ENCODE measurements around the gene CXCR3.

CXCR3 gene

DNA sequence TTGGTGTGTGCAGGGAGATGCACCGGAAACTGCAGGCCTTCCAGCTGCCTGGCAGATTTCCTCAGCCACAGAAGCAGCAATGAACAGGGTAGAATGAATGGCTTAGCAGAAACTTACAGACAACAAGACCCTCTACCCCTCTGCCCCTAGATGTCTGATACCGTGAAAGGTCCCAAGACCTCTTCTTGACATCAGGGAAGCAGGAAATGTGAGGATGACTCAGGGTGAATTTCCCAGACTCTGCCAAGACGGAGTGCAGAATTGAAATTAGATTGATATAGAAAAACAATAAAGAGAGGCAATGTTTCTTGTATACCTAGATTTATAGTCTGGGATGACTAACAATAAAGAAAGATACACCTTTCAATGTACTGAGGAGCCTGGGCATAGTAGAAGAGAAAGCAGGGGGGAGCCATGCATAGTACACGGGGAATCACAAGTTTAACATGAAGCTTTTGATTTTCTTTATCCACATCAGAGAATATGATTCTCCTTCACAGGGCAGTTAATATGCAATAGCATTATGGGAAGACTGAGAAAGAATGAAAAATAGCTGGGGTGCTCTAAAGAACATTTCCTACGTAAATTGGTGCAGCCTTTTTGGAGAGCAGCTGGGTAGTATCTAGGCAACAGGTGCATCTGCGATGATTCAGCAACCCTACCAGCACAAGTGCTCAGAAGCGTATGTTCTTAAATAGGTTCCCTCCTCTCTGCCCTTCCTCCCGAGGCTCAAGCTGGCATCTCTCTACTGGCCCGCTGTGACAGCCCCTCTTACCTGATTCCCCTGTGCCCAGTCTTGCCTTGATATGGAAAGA is 18.3 kb upstream of the CXCR3 start:
- DNase-seq (ENCODE audit: extremely low spot score) = no peak
- ChIA-PET POLR2A (no interaction called here), CTCF (interaction anchor here (0.7 kb wide), 1 partner anchor 15 kb away, joined by 4 read pairs; no protein-coding TSS in a partner anchor)
- no peak for TF ChIP-seq TARDBP (IDR thresholded peaks at IDR 0.05)
- TF ChIP-seq FOXK2 (IDR thresholded peaks at IDR 0.05) = no peak
- TF ChIP-seq L3MBTL2 (conservative IDR thresholded peaks at IDR 0.05) = no peak
- no peak for TF ChIP-seq SP1 (IDR thresholded peaks at IDR 0.05)
- no peak for TF ChIP-seq SUZ12 (IDR thresholded peaks at IDR 0.05)
- TF ChIP-seq FOXA1 (IDR thresholded peaks at IDR 0.05) = no peak
- TF ChIP-seq CTBP1 (IDR thresholded peaks at IDR 0.05; ENCODE audit: borderline replicate concordance) = no peak
- no peak for TF ChIP-seq NFRKB (IDR thresholded peaks at IDR 0.05)

GRCh38 chrX:71634366-71634765 is 16.1 kb upstream of the CXCR3 start:
- ChIA-PET CTCF (no interaction called here), POLR2A (no interaction called here)
- TF ChIP-seq L3MBTL2 (conservative IDR thresholded peaks at IDR 0.05) = no peak
- TF ChIP-seq FOXK2 (IDR thresholded peaks at IDR 0.05) = no peak
- TF ChIP-seq BHLHE40 (IDR thresholded peaks at IDR 0.05; ENCODE audit: borderline replicate concordance) = no peak
- TF ChIP-seq SP1 (IDR thresholded peaks at IDR 0.05) = no peak
- no peak for DNase-seq (ENCODE audit: extremely low spot score)

DNA sequence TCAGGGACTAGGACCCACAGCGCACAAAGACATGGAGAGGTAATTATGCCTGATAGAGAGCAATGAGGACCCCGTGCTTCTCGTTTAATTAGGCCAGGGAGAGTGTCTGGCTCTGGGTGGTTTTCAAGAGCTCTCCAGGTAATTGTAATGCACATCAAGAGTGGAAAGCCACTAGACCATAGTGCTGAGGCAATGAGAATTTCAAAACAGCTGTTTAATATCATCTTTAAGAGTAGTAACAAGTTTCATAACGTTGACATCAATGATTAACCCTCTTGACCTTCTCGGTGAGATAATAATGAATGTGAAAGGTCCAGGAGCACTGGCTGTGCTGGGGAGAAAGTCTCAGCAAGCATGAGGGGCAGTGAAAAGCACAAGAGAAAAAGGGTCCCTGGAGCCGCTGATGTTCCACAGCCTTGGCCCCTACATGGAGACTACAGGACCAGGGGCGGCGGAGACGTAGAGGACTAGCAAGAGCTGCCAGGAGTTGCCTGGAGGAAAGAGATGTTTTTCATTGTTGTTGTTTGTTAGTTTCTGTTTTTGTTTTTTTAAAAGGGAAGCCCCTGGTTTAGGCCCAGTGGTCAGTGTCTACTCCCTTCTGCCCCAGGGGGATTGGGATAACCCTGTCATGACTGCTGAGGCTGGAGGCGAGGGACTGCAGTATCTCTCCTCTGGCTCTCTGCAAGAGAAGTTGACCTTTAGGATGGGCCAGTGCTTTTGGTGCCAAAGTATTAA is 14.8 kb upstream of the CXCR3 start:
- DNase-seq (ENCODE audit: extremely low spot score) = no peak
- TF ChIP-seq FOXA1 (IDR thresholded peaks at IDR 0.05) = no peak
- TF ChIP-seq BHLHE40 (IDR thresholded peaks at IDR 0.05; ENCODE audit: borderline replicate concordance) = no peak
- no peak for TF ChIP-seq NFRKB (IDR thresholded peaks at IDR 0.05)
- TF ChIP-seq CTBP1 (IDR thresholded peaks at IDR 0.05; ENCODE audit: borderline replicate concordance) = no peak
- no peak for TF ChIP-seq HDGF (IDR thresholded peaks at IDR 0.05; ENCODE audit: borderline replicate concordance)
- TF ChIP-seq ELF4 (IDR thresholded peaks at IDR 0.05) = no peak
- TF ChIP-seq ARNT (IDR thresholded peaks at IDR 0.05) = no peak
- TF ChIP-seq LEF1 (IDR thresholded peaks at IDR 0.05; ENCODE audit: borderline replicate concordance) = no peak
- ChIA-PET CTCF (interaction anchor here (0.6 kb wide), 1 partner anchor 387 kb away, joined by 4 read pairs; no protein-coding TSS in a partner anchor), POLR2A (no interaction called here)

DNA sequence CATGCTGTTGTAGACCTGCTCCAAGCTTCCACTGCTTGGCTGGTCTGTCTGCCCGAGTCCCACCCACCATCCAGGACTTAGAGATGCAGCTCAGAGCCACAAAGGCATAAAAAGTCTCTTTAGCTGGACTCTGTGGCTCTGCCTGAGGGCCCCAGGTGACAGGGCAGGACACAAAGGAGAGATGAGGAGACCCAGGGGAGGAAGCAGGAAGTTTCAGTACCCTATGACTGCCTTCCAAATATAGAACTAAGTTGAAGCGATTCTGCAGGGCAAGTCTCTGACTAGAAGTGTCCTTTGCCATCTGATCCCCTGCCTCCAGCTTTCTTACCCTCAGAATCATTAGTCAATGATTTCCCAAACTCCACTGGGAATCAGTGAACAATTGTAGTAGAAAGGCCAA is 11.2 kb upstream of the CXCR3 start:
- CTCF ChIA-PET = no interaction called here
- TF ChIP-seq FOXM1 (IDR thresholded peaks at IDR 0.05; ENCODE audit: borderline replicate concordance) (no peak), LEF1 (IDR thresholded peaks at IDR 0.05; ENCODE audit: borderline replicate concordance) (no peak), ELF4 (IDR thresholded peaks at IDR 0.05) (no peak), HDGF (IDR thresholded peaks at IDR 0.05; ENCODE audit: borderline replicate concordance) (no peak), SP1 (IDR thresholded peaks at IDR 0.05) (no peak), ZNF384 (IDR thresholded peaks at IDR 0.05) (no peak), FOXK2 (IDR thresholded peaks at IDR 0.05) (no peak), SUZ12 (IDR thresholded peaks at IDR 0.05) (no peak), CTBP1 (IDR thresholded peaks at IDR 0.05; ENCODE audit: borderline replicate concordance) (no peak), TARDBP (IDR thresholded peaks at IDR 0.05) (no peak), BHLHE40 (IDR thresholded peaks at IDR 0.05; ENCODE audit: borderline replicate concordance) (no peak), NFRKB (IDR thresholded peaks at IDR 0.05) (no peak), FOXA1 (IDR thresholded peaks at IDR 0.05) (no peak), L3MBTL2 (conservative IDR thresholded peaks at IDR 0.05) (no peak), ARNT (IDR thresholded peaks at IDR 0.05) (no peak)
- TF ChIP-seq, protein P1, sequence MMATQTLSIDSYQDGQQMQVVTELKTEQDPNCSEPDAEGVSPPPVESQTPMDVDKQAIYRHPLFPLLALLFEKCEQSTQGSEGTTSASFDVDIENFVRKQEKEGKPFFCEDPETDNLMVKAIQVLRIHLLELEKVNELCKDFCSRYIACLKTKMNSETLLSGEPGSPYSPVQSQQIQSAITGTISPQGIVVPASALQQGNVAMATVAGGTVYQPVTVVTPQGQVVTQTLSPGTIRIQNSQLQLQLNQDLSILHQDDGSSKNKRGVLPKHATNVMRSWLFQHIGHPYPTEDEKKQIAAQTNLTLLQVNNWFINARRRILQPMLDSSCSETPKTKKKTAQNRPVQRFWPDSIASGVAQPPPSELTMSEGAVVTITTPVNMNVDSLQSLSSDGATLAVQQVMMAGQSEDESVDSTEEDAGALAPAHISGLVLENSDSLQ (IDR thresholded peaks at IDR 0.05) = no peak
- POLR2A ChIA-PET = no interaction called here
- DNase-seq (ENCODE audit: extremely low spot score) = no peak

DNA sequence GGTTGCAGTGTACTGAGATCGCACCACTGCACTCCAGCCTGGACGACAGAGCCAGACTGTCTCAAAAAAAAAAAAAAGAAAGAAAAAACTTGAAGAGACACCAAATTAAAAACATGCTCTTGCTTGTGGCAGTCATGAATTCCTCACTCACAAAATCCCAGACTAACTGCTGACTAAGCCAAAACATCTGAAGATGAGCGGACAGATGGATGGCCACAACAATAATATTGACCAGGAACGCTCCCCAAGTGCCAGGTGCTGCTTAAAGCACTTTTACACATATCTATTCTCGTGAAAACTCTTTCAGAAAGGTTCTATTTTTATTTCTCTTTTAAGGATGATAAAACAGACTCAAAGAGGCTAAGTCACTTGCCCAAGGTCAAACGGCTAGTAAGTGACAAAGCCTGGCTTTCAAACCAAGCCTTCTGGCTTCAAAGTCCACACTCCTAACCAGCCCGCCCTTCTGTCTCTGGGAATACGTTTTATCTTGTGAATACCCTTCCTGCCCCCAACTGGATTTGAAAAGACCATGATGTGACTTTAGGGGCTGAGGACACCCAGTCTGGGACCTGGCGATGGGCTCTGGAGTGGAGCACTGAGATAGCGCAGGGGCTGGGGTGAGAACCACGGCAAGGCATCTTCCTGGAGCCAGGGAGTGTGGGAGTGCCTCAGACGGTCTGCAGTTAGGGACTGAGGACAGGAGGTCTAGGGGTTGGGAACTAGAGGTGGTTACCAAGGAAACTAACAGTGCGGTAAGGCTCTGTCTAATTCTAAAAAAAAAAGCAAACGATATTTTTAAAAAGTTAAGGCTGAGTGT is 9.5 kb upstream of the CXCR3 start:
- no peak for DNase-seq (ENCODE audit: extremely low spot score)

More for the DNA sequence above, 9.5 kb upstream of the CXCR3 start:
- CTCF ChIA-PET = no interaction called here
- POLR2A ChIA-PET = no interaction called here
- no peak for TF ChIP-seq FOXM1 (IDR thresholded peaks at IDR 0.05; ENCODE audit: borderline replicate concordance)
- no peak for TF ChIP-seq TARDBP (IDR thresholded peaks at IDR 0.05)
- TF ChIP-seq ARNT (IDR thresholded peaks at IDR 0.05) = no peak
- TF ChIP-seq ELF4 (IDR thresholded peaks at IDR 0.05) = no peak
- no peak for TF ChIP-seq L3MBTL2 (conservative IDR thresholded peaks at IDR 0.05)
- no peak for TF ChIP-seq SP1 (IDR thresholded peaks at IDR 0.05)
- no peak for TF ChIP-seq SUZ12 (IDR thresholded peaks at IDR 0.05)
- TF ChIP-seq, protein P1 (IDR thresholded peaks at IDR 0.05) = no peak
- no peak for TF ChIP-seq FOXA1 (IDR thresholded peaks at IDR 0.05)
- TF ChIP-seq ZNF384 (IDR thresholded peaks at IDR 0.05) = no peak
- no peak for TF ChIP-seq BHLHE40 (IDR thresholded peaks at IDR 0.05; ENCODE audit: borderline replicate concordance)
- TF ChIP-seq NFRKB (IDR thresholded peaks at IDR 0.05) = no peak
- no peak for TF ChIP-seq LEF1 (IDR thresholded peaks at IDR 0.05; ENCODE audit: borderline replicate concordance)
- TF ChIP-seq HDGF (IDR thresholded peaks at IDR 0.05; ENCODE audit: borderline replicate concordance) = no peak
- TF ChIP-seq FOXK2 (IDR thresholded peaks at IDR 0.05) = no peak
- TF ChIP-seq CTBP1 (IDR thresholded peaks at IDR 0.05; ENCODE audit: borderline replicate concordance) = no peak
